ENCODE results near the gene COG5.
A peak's percentile ranks its signal among the peaks of the same experiment; 100 is the strongest.

Gene COG5

GRCh38 chr7:107212725-107213124, 351.0 kb downstream of the COG5 start:
- DNase-seq: no peak

DNA sequence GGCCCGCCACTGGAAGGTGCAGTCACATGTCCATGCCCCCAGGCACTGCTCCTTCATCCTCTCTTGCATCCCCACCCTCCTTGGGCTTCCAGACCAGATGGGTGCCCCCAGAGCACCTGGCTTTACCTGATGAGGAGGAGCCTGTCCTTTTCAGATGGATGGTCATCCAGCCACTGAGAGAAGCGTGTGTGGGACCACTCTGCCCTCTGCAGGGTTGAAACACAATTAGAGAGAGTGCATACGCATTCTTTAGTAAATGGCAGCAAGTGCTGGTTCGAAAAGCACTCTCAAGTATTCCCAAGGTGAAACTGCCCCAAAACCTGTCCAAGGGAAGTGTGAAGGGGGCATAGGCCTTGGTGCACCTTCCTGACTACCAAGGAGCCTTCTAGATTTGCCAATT, 353.3 kb downstream of the COG5 start:
- no peak for DNase-seq

- no peak for DNase-seq
These were observed 354.2 kb downstream of the COG5 start for GRCh38 chr7:107209565-107209964.

DNA sequence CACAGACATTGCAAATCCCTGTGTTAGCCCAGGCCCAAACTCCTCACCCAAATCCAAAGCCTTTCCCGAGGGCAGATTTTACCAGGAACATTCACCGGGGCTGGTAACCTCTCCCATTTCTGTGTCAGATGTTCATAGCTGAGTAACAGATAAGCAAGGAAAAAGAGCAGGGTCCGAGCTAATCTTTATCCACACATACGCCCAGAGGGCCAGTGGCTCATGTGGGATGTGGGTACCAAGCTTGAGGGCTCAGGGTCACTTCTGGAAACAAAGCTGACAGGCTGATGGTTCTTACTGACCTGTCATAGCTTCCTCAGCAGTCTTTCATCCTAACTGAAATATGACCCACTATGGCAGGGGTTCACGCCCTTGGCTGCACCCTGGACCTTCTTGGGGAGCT, 355.2 kb downstream of the COG5 start:
- DNase-seq: no peak

DNA sequence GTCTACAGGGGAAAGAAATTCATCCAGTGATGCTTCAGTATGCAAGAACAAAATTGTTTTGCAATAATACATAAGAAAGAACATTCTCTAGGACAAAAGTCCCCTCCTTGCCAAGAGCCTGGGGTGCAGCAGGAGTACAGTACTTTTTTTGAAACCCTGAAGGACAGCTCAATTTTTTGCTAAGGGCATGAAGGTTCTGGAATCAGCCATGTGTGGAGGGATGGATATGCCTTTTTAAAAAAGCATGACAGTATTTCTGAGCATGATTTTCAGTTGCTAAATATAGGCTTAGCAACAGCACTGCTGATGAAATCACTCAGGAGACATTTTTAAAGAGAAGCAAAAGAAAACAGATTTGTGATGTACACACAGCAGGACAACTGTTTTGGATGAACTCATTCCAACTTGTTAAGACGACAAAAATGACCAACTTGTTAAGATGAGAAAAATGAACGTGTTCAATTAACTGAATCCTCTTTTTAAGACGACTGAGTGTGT, 355.6 kb downstream of the COG5 start:
- DNase-seq: no peak

DNA sequence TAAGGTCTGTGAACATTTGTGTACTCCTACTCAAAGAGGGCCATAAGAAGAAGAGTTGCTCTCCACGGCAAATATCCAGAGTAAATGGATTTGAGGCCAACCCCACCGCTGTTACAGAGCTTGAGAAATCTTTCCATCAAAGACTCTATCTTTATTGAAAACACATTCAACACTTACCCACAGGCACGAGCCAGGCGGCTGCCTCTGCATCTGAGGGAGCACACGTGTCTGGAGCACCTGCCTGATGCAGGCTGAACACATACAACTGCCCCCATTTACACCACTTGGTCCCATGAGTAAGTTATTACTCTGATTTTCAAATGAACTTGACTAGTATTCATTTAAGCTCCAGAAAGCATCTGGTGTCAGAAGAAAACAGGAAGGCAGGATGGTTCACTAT, 356.3 kb downstream of the COG5 start:
- no peak for DNase-seq

DNA sequence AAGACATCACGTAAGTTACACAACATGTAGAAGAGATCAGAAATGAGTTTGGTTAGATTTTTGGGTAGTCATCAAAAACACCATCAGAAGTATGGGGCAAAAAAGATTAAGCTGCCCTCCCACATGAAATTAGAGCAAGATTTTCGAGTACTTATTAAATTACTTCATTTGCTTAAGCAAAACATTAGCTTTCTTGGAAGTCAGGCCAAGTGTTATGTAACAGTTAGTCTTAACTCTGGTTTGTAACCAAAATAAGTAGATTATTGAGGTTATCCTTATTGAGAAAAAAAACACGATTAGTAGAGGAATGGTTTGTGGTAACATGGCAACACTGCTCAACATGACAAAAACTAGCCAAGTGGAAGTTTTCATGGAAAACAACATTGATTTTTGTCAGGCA, 357.0 kb downstream of the COG5 start:
- DNase-seq: no peak

DNA sequence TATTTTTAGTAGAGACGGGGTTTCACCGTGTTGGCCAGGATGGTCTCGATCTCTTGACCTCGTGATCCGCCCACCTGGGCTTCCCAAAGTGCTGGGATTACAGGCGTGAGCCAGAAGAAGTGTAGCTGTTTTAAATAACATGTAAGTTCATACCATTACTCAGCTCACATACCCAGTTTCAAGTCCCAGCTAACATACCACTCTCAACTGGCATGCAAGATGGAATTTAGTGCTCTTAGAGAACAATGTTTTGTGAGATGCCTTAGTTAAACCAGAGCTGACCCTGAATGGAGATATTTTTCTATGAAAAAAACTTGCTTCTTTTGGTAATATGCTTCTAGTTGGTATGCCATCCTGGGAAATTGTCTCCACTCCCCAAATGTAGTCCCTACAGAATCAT, 357.6 kb downstream of the COG5 start:
- DNase-seq: no peak

- no peak for DNase-seq
These were observed 360.1 kb downstream of the COG5 start for GRCh38 chr7:107203607-107204006.

- peak; percentile 77 for DNase-seq
These were observed 361.8 kb downstream of the COG5 start for GRCh38 chr7:107201795-107202450.

DNA sequence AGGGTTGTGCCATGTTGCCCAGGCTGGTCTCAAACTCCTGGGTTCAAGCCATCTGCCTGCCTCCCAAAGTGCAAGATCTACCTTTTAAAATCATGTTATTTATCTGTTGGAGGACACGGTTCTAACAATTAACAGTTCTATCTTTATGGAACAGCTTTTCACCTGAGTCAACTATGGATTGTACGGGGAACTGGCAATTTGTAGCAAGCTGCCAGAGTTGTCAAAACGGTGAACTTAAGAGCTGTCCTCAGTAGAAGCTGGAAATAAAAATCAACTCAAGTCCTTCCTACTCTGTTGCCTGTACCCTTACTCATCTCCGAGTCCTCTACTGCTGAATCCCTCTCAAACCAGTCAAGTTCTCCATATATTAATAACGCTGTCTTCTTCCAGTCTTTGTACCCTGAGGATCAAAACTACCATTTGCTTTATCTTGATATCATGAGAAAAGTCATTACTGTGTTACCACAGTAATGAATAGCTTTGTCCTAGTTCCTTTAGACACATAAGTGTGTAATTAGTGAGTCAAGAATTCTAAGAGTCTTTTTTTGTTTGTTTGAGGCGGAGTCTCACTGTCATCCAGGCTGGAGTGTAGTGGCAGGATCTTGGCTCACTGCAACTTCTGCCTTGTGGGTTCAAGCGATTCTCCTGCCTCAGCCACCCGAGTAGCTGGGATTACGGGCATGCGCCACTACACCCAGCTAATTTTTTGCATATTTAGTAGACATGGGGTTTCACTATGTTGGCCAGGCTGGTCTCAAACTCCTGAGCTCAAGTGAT, 366.7 kb downstream of the COG5 start:
- DNase-seq: no peak

- no peak for DNase-seq
These were observed 369.7 kb downstream of the COG5 start for GRCh38 chr7:107194052-107194451.

- no peak for DNase-seq
These were observed 373.6 kb downstream of the COG5 start for GRCh38 chr7:107190090-107190489.

- no peak for DNase-seq
These were observed 375.9 kb downstream of the COG5 start for GRCh38 chr7:107187774-107188173.

GRCh38 chr7:107186240-107186639, 377.5 kb downstream of the COG5 start:
- no peak for DNase-seq

GRCh38 chr7:107185716-107186115, 378.0 kb downstream of the COG5 start:
- DNase-seq: no peak

GRCh38 chr7:107181172-107181571, 382.5 kb downstream of the COG5 start:
- DNase-seq: no peak

GRCh38 chr7:107180378-107180777, 383.3 kb downstream of the COG5 start:
- no peak for DNase-seq

DNA sequence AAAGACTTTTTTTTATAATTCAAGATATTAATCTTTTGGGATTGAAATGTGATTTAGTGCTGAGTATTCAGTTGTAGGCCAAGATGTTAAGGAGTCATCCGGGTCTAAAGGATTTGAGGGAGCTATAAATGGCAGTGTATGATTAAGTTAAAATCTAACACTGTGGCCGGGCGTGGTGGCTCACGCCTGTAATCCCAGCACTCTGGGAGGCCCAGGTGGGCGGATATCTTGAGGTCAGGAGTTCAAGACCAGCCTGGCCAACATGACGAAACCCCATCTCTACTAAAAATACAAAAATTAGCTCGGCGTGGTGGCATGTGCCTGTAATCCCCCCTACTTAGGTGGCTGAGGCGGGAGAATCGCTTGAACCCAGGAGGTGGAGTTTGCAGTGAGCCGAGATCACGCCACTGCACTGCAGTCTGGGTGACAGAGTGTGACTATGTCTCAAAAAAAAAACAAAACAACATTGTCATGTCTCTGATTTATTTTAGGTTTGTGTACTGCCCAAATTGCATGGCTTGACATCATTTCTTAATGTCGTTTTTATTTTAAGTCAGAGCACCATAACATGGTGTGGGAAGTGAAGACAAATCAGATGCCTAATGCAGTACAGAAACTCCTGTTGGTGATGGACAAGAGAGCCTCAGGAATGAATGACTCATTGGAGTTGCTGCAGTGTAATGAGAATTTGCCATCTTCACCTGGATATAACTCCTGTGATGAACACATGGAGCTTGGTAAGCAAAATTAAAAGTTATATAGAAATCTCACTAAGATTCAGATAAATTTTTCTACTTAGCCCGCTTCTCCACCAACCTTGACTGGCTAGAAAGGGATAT, 384.2 kb downstream of the COG5 start:
- no peak for DNase-seq

- no peak for DNase-seq
These were observed 389.9 kb downstream of the COG5 start for GRCh38 chr7:107173691-107174406.

DNA sequence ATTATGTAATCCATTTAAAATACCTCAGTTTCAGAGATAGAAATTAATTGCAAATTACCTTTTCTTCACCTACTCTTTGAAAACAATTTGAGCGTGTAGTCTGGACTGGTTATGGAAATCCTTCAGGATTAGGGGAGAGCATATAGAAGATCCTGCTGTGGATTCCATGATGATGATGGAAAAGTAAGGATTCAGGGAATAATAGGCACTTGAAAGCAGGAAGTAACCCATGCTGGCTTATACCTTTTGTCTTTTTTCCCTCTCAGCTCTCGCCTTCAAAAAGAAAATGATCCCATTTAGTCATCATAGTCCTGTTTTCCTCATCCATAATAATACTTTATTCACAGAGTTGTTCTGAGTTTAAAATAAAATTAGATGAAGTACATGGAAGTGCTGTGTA, 390.5 kb downstream of the COG5 start:
- no peak for DNase-seq

DNA sequence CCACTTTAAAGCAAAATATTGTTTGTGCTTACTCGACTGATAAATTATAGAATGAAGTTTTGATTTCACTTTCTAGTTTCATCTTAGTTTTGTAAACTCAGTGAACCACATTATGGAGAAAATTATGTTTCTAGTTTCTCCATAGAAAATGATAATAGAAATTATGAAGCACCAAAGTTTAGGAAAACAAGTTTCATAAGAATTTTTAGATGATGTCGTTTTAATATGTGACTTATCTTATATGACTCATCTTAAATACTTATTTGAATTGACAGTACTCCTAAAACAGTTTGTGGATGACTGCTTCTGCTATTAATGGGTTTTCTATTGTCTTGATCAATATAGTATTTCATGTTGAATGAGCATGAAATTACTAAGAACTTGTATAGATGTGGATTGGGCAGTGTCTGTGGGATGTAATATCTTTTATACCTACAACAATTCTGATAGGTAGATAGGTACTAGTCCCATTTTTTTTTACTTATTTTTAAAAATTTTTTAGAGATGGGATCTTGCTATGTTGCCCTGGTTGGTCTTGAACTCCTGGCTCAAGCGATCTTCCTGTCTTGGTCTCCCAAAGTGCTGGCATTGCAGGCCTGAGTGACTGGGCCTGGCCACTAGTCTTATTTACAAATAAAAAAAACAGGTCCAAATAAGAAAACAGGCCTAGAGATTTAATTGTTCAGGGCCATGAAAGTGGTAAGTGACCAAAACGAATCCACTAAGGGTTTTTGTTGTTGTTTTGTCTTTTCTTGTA, 391.3 kb downstream of the COG5 start:
- no peak for DNase-seq
